HT1080 (cell line): Measurements from ENCODE around the gene SPTBN1. TPM values are rescaled to one million over a fixed set of nuclear protein-coding genes. Genes with fewer than 3 reads are reported as not detected.
A peak's percentile ranks its signal among the peaks of the same experiment; 100 is the strongest.

Source experiments
- DNase-seq: peaks from one replicate; pipeline ENCODE4 v3.0.0-alpha.2; 2015; ENCODE audit warnings: low read depth
- total RNA-seq: library from RNA; depleted of rRNA; stranded (reverse); fragments of >200 nt; shearing (Covaris generic); gene quantifications from 2 replicates; pipeline ENCODE4 v1.2.3, GENCODE V29; 2014

SPTBN1 gene
- total RNA-seq, 1 experiment from 2014 or later, result 89.9 TPM

DNA sequence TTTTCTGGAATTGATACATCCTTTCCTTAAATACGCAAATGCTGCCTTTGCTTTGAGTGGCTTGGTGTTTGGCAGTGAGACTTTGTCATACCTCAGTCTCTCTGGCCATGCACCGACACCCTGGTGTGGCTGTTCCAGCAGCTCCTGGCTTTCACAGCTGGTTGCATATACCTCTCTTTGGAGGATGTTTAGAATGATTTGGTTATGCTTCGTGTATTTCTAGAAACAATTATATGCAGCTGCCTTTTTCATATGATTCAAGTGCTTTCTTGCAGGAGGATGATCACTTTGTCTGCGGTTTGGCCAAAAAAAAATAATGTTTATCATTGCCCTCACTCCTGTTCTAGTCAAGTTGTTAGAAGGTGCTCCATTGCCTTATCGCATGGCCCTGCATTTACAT lies 172.3 kb downstream of the SPTBN1 start:
- no peak for DNase-seq

DNA sequence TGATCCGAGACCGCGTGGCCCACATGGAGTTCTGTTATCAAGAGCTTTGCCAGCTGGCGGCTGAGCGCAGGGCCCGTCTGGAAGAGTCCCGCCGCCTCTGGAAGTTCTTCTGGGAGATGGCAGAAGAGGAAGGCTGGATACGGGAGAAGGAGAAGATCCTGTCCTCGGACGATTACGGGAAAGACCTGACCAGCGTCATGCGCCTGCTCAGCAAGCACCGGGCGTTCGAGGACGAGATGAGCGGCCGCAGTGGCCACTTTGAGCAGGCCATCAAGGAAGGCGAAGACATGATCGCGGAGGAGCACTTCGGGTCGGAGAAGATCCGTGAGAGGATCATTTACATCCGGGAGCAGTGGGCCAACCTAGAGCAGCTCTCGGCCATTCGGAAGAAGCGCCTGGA lies 172.8 kb downstream of the SPTBN1 start:
- no peak for DNase-seq

GRCh38 chr2:54629390-54629789 lies 173.3 kb downstream of the SPTBN1 start:
- DNase-seq, result no peak

DNA sequence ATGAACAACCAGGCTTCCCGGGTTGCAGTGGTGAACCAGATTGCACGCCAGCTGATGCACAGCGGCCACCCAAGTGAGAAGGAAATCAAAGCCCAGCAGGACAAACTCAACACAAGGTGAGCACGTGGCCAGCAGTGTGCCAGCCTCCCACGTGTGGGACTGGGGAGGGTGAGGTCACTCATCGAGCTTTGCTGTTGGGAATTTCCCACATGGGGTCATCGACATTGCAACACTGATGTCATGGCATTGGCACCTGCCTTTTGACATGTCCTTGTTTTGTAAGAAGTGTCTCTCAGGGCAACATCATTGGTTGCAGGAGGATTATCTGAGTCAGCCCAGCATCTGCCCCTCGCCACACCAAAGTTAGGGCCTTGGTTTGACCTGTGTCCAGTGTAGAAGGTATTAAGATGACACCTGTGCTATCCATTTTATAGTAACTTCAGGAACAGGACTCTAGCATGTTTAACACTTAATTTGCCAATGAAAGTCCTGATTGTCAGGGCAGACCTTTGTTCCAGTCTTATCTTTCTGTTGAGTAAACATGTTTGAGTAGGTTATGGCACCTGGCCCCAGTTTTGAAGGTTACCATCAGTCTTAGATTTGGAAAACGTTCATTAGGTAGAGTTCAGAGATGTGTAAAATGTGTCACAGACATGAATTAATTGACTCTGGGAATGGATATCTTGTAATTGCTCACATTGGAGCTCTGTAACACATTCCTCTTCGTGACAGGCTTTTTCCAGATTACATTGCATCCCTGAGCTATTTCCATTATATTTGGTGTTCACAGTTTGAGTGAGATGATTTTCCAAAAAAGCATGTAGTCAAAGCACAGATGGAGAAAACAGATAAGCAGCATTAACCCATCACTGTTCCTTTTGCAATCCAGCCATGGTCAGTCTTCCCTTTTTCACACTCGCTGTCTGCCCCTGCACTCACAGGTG lies 174.1 kb downstream of the SPTBN1 start:
- DNase-seq, result peak; percentile 37

DNA sequence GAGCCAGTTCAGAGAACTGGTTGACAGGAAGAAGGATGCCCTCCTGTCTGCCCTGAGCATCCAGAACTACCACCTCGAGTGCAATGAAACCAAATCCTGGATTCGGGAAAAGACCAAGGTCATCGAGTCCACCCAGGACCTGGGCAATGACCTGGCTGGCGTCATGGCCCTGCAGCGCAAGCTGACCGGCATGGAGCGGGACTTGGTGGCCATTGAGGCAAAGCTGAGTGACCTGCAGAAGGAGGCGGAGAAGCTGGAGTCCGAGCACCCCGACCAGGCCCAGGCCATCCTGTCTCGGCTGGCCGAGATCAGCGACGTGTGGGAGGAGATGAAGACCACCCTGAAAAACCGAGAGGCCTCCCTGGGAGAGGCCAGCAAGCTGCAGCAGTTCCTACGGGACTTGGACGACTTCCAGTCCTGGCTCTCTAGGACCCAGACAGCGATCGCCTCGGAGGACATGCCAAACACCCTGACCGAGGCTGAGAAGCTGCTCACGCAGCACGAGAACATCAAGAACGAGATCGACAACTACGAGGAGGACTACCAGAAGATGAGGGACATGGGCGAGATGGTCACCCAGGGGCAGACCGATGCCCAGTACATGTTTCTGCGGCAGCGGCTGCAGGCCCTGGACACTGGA lies 174.9 kb downstream of the SPTBN1 start:
- no peak for DNase-seq

DNA sequence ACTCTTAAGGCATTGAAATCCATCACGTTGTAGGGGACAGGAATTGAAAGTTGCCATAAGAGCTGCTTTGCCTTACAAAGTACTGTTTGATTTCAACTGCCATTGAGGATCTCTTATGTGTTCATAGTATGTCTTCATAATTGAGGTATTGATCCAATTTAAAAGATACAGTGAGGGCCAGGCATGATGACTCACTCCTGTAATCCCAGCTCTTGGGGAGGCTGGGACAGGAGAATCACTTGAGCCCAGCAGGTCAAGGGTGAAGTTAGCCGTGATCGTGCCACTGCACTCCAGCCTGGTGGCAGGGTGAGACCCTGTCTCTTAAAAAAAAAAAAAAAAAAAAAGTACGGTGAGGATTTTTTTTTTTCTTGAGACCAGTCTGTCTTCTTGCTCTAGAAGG lies 175.6 kb downstream of the SPTBN1 start:
- DNase-seq, result no peak

DNA sequence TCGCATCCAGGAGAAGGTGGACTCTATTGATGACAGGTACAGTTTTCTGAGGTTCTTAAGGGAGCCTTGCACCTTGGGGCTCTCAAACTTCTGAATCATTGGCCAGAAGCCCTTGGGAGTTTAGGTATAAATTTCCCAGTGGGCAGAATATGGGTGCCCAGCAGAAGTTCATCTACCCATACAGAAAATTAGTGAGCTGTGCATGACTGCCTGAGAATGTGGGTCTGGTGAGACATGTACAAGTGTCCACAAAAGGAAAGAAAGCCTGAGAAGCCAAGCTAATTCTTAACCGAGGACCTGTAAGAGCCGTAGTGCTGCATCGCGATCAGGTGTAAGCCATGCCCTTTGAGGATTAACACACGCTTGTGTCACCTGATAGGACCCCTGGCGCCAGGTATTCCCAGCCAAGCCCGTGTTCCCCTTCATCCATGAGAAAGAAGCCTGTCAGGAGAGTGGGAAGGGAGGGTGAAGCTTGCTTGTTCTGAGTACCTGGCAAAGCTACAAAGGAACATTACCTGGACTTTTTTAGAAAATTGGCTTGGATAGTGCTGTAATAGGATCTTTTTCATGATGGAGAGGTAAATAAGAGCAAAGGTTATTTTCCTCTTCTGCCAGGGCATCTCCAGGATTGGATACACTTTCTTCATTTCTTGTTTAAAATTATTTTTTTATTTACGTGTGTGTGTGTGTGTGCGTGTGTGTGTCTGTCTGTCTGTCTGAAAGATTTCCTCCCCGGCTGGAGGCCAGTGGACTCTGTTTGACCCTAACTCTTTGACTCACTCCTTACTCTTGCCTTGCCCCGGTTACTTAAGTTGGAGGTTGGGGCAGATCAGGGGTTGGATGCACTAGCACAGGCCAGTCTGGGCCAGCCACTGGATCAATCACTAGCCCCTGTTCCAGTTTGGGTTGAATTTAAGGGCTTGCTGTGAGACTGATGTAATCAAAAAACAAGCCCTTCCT lies 176.9 kb downstream of the SPTBN1 start:
- peak; percentile 58 for DNase-seq

GRCh38 chr2:54634021-54634420 lies 177.9 kb downstream of the SPTBN1 start:
- DNase-seq, result no peak

DNA sequence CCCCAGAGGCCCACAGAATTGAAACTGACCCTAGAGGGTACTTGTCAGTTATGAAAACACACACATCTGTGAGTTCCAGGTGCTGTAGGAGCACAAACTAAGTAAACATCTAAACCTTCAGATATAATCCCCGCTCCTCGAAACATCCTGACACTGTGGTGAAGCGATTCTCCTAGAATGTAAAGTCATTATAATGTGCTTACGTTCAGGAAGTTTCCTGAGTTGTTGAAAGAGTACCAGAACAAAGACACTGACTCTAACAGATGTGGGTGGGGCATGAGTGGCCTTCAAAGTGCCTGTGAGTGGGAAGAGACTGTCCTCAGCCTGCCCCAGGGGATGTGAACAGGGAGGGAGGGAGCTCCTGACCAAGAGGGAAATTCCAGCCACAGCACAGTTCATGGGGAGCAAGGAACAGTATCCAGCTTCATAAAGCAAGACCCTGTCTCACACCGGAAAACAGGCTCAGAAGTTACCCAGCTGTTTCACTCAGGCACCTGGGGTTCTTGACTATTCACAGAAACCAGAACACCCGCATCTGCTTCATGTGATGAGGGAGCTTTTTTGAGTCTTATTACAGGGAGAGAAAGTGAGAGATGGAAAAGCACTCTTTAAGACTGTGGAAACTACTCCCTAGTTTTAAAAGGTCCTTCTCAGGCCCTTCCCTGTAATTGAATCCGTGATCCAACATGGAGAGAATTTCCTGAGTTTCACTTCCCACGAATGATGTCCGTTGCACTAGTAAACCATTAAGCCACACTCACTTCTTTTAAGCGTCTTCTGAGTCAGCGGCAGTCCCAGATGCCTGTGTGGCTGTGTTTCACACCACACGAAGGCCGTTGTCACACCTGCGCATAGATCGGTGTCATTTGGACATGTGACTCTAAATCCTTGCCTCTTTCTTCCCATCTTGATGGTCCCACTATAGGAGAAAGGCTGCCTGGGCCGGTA lies 178.7 kb downstream of the SPTBN1 start:
- peak; percentile 75 for DNase-seq

GRCh38 chr2:54635554-54636152 lies 179.5 kb downstream of the SPTBN1 start:
- DNase-seq, result peak; percentile 23

DNA sequence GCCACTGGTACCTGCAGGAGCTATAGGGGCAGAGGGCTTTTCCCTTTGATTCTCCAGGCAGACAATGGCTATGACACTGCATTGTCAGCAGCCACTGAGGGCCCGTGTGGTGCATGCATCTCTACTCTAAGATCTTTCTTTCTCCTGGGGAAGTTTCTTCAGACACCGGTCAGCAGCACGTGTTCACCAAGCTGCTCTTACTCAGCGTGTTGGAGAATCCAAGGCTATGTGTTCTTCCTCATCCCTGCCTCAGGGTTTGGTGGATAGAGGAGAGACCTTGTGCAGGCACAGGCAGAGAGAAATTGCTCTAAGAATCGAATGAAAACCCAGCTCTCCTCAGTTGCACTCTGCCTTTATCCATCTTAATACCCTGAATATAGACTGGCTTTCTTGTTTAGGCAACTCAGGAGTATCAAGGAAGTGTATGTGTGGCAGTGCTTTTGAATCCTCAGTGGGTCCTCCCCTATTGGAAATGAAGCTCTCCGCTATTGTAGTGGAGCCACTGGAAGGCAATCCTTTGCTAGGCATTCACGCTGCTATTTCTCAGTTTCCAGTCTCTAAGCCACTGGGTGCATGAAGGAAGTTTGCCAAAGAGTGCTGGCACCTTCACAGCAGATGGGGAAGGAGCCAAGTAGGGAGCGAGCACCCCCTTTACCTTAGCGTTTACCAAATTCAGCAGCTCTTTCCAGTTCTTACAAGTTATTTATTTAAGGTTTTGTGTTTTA lies 180.4 kb downstream of the SPTBN1 start:
- DNase-seq, result no peak

- DNase-seq, result no peak
Observed at GRCh38 chr2:54638103-54638502, 182.0 kb downstream of the SPTBN1 start.

DNA sequence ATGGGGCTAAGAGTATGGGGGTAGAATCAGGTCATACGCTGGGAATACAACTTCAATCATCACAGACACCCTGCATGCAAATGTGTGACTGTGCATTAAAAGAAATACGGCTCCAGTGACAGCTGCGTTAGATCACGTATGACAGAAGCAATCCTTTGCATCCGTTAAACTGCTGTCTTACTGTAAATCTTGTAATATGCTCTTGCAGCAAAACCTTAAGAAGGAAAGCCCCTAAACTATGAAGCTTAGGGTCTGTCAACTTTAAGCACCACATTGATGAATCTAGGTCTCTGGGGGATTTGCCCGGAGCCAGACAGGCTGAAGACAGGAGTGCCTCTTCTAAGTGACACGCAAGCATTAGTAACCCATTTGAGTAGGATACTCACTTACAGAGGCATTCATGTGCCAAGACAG lies 182.7 kb downstream of the SPTBN1 start:
- no peak for DNase-seq

DNA sequence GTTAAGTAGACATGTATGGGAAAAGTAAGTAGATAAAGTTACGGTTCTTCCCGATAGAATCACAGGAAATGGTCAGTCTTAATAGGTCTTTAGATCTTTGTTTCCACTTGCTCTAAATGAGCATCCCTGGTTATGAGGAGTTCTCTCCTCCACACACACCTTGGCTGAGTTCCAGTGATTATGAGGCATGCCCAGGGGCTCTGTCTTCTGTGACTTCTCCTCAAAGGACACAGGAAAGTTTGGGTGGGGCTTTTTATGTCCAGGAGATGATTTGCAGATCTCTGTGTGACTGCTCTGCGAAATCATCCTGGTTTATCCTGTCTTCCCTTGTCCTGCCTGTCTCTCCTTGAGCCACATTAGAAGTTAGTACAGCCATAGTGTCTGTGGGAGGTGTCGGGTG lies 183.5 kb downstream of the SPTBN1 start:
- DNase-seq, result peak; percentile 30

DNA sequence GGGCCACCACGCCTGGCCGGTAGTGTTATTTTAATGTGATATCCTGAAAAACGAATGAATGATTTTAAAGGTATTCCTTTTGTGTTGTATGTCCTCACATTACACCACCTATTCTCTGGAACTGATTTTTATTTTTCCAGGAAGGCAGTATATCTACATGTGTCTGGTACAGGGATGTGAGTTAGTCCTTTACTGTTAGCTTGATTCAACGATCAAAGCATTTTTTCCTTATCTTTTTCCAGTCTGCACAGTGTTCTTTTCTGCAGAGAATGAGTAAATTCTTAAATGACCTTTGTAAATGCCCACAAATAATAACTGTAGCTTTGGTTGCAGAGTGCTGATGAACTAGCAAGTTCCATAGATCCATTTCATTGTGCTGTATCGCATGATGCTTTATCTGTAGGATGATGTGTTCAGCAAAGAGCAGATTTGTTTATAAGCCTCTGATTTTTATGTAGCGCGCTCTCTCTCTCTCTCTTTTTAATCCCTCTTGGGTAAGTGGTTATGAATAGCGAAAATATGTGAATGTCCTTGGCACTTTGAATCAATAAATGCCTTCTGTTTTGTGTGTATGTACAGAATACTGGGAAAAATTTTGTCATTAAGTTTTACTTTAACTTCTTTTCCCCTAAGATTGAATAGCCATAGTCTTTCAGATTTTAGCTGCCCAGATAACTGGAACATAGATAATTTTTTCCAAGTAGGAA lies 184.9 kb downstream of the SPTBN1 start:
- no peak for DNase-seq

GRCh38 chr2:54641988-54642387 lies 185.9 kb downstream of the SPTBN1 start:
- no peak for DNase-seq

- DNase-seq, result no peak
Observed at GRCh38 chr2:54642677-54643430, 186.7 kb downstream of the SPTBN1 start.

DNA sequence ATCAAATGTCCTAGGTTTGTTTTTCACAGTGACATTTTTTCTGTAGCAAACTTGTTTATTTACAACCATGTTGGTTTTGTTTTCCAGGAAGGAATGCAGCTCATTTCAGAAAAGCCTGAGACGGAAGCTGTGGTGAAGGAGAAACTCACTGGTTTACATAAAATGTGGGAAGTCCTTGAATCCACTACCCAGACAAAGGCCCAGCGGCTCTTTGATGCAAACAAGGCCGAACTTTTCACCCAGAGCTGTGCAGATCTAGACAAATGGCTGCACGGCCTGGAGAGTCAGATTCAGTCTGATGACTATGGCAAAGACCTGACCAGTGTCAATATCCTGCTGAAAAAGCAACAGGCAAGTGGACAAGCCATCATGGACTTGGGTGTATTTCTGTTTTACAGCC lies 188.1 kb downstream of the SPTBN1 start:
- no peak for DNase-seq
